NCI-H748 (cell line): Measurements from ENCODE around the gene AQP6.
A peak's percentile ranks its signal among the peaks of the same experiment; 100 is the strongest.

Source experiments
- DNase-seq: peaks from one replicate; lab custom pipeline; 2025; ENCODE audit not compliant: unreplicated experiment; lab: John Stamatoyannopoulos, UW

The AQP6 gene

DNA sequence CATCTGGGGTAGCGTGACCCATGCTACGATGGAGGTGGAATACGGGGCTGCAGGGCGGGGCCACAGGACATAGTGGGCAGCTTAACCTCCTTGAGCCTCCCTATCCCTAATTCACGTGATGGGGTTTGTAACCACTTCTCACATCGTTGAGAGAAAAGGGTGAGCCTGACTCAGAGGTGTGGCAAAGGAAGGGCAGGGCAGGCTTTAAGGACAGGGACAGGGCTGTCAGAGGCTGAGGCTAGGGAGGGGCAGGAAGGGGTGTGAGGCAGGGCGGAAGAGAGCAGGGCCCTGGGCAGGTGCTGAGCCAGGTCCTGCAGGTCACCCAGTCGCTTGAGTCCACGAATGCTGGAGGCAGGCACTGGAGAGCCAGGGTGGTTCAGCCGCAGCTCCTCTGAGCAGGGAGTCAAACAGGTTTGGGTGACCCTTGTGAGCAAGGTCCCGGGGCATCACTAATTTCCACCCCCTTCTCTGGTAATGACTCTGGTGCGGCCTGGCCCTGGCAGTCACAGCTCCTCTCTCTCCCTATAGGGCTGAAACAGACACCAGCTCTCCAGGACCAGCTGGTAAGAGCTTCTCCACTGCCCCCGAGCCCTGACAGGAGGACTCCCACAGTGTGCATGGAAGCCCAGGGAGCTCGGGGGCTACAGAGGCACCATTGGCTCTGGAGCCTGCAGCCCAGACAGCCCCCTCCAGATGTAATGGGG is 29.7 kb upstream of the AQP6 start:
- no peak for DNase-seq

DNA sequence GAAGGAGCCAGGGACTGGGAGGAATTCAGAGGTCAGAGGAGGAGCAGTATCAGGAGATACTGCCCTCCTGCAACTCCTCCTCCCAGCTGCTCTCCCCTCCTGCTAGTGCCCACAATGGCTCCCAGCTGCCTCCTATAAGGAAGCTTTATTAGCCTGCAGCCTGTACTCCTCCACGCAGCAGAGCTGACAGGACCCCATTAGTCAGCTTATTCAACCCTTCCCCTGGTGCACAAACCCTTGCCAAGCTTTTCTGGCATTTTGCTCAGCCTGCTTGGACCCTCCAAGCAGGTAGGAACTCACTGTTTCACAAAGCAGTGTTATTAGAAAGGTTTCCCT is 29.2 kb upstream of the AQP6 start:
- DNase-seq, result no peak

DNA sequence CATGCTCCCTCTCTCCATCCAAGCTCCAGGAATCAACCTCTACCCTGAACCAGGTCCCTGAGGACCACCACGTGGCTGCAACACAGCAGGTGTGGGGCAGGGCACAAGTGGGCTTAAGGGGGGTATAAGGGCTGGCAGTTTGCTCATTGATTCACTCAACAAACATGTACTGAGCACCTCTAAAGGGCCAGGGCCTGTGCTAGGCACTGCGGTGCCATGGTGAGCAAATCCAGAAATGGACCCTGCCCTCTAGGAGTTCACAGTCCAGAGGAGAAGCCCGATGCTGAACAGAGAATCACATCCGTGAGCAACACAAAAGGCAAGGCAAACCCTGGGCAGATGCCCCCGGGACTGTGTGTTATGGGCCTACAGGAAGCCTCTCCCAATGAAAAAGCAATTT is 28.7 kb upstream of the AQP6 start:
- DNase-seq, result no peak

DNA sequence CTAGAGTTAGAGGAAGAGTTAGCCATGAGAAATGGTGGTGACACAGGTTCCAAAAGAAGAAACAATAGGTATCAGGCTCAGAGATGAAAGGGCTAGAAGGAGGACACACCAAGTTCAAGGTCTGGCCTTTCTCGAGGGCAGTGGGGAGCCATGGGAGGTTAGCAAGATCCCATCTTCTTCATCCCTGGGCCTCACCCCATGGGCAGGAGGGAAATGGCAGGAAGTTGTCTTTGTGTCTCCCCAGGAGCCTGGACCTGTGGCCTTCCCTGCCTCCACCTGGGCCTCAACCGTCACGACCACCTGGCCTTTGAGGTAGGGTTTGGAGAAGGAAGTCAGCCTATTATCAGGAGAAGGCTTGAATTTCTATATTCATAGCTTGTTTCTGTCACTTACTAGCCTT is 28.0 kb upstream of the AQP6 start:
- DNase-seq, result no peak

DNA sequence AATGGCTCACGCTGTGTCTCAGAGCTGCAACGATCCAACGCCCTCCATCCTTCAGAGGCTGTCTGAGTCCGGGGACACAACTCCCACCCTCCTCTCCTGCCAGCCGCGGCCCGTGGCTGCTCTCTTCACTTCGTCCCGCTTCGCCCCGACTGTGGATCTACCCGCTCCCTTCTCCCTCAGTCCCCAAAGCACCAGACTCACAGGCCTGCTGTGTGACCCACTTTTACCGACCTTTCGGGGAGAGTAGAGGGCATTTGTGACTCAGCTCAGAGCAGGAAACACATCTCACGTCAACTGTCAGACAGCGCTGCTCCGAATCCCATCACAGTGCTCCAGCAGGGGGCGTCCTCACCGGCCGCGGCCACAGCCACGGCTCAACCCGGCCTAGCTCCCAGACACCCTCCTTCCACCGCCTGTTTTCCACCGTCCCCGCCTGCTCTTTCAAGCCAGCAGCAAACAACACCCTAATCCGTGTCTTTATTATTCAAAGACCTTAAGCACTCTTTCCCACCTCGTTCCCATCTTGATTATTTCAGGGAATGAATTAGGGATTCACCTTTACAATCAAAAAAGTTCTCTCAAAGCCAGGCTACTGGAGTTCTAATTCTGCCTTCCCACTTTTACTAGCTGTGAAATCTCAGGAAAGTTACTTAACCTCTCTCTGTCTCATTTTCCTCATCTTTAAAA is 27.2 kb upstream of the AQP6 start:
- peak; percentile 49 for DNase-seq

DNA sequence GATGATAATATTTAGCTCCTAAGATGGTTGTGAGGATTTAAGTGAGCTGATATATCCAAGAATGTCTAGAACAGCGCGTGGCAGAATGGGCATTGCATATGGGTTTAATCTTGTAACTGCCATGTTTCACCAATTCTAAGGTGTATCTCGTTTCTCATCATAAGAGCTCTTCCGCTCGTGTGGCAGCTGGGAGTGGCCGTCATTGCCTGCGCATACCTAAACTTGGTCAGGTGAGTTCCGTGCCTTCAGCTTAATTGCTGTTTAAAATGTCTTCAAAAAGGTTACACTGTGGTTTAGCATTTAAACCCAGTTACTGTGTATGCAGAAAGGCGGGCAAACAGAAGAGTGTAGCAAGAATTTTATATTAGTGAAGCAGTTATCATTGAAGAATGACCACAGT is 26.7 kb upstream of the AQP6 start:
- no peak for DNase-seq

DNA sequence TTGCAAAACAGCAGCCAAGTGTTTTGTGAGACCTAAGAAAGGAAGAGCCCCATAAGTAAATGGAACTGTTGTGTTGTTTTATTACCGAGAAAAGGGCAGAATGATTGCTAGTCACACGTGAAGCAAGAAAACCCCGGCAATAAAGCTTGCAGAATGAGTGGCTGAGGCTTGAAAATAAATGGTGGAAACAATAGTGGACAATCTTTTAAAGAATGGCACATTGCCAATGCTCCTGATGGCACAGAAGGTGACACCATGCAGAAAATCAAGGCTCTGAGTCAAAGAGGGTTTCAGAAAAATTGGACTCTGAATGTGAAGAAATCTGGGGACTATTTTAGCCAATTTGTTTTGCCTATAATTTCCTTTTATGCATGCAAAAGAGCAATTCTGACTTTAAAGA is 26.2 kb upstream of the AQP6 start:
- no peak for DNase-seq

DNA sequence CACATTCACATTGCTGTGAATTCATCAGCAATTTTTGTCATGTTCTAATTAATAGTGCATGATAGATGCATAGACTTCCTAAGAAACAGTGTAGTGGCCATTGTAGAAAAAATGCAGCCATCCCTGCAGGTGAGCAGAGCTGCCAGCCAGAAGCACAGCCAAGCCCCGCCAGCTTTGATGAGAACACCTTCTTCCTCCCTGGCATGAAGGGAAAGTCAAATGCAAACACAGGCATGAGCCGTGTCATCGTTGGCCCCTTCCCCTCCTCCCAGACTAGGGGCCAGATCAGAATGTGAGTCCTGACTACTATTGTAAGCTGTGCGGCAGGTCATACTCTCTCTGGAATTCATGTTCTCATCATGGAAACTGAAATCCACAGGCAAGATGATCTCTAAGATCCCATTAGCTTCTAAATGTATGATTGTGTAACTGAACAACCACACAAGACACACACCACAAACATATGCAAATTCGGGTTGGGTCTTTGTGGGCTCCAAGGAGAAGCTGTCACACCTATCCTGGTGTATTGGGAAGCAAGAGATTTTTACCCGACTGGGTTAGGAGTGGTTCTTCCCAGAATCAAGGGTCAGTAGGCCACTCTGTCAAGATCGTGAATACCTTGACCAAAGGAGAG is 25.0 kb upstream of the AQP6 start:
- DNase-seq, result no peak

DNA sequence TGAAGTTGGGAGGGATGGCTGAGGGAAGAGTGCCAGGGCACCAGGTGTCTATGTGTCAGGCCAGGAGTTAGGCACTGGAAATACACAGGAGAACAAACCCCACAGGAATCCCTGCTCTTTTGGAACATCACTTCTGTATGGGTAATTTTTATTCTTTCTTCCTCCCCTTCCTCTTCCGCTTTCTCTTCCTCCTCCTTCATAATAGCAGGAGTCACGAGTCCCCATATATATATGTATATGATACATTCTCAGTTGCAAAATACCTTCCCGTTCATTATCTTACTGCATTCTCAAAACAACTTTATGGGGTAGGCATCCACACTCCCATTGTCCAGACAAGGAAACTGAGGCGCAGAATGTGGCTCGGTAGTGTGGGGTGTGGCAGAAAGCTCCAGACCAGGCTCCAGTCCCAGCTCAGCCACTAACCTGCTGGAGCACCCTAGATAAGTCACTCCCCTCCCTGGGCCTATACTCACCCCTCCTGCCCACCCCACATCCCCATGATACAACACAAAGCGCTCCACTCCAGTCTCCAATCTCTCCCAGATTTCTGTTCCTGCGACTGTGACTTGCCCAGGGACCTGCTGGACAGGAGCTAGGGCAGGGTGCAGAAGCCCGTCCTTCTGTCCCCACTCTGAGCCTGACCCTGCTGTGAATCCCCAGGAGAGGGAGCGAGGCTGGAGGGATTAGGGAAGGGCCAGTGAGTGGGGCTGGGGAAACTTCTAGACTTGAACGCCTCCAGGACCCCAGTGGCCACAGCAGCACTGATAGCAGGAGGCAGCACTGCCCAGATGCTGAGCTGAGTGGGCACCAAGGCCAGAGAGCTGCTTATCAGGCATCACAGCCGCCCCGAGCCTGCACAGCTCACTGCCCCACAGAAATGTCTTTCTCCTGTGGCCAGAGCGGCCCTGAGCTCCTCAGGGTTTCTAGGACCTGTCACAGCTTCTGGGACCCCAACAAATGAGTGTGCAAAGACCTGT is 23.6 kb upstream of the AQP6 start:
- no peak for DNase-seq

DNA sequence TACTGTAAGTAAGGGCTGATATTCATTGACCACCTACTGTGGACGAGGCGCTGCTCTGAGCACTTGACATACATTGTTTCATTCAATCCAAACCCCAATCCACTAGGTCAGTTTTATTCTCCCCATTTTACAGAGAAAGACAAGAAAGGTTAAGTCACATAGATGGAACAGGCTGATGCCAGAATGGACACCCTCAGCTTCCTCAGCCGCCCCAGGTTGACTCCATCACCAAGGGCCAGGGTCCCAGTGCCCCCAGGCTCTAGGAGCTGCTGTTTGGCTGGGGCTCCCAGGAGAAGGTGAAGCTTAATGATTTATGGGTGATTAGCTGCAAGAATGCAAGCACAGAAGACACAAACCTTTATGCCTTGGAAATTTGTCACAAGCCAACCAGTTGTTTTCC is 22.9 kb upstream of the AQP6 start:
- DNase-seq, result no peak

DNA sequence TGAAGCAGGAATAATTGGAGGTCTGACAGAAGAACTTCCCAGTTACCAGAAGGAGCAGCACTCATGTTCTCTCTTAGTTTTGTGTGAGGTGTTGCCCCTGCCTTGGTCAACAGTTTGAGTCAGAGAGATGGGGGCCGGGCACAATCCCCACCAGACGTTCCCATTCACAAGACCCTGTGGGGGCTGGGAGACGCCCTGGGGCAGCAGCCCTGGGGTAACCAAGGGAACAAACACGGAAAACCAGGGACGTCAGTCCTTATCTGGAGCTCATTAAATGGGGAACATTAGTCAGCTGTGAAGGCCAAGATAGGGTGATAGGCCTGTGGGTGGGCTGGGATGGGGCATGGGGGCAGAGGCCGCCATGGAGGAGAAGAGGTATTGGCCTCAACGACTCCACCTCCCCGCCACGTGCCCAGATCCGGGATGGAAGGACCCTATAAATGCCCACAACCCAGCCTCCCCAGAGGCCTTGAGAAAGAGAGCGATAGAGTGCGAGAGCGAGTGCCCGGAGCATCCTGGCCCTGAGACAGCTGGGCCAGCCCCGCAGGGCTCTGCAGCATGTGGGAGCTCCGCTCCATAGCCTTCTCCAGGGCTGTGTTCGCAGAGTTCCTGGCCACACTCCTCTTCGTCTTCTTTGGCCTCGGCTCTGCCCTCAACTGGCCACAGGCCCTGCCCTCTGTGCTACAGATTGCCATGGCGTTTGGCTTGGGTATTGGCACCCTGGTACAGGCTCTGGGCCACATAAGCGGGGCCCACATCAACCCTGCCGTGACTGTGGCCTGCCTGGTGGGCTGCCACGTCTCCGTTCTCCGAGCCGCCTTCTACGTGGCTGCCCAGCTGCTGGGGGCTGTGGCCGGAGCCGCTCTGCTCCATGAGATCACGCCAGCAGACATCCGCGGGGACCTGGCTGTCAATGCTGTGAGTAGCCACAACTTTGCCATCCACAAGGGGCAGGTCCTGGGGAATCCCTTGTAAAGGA is 22.2 kb upstream of the AQP6 start, which contains the start of gene AQP2:
Gene AQP2, plus strand, starts transcription at position 465 of the 979 bp plus-strand sequence. Its CDS starts 94 bp downstream, at position 559.
- DNase-seq, result no peak

DNA sequence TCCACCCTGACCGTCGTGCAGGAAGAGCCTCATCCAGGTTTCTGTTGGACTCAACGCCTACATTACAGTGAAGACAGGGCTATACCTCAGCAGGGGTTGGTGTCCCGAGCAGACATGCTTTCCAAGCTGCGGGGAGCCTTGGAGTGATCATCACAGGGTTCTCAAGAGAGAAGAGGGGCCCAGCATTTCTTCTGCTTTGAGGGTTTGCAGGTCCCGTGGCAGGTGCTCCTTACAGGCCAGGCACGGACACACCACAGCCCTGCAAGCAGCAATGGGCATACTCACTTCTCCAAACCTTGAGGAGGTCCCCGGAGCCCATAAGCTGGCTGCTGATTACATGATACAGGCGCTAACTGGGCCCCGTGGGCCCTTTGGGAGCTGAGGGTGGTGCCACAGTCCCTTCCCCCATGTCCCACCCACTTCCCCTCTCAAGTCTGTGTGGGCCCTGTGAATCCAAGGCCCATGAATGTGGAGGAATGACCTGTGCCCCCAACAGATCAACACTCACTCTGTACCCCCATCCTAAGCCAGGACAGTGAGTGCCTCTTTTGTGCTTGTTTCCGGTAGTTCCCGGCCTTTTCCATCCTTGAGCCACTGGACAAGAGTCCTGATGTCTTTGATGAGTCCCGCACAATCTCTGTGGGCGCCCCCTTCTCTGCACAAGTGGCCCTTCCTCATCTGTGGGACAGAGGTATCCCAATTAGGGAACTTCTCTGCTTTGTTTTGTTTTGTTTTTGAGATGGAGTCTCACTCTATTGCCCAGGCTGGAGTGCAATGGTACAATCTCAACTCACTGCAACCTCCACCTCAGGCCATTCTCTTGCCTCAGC is 21.1 kb upstream of the AQP6 start:
- DNase-seq, result no peak

DNA sequence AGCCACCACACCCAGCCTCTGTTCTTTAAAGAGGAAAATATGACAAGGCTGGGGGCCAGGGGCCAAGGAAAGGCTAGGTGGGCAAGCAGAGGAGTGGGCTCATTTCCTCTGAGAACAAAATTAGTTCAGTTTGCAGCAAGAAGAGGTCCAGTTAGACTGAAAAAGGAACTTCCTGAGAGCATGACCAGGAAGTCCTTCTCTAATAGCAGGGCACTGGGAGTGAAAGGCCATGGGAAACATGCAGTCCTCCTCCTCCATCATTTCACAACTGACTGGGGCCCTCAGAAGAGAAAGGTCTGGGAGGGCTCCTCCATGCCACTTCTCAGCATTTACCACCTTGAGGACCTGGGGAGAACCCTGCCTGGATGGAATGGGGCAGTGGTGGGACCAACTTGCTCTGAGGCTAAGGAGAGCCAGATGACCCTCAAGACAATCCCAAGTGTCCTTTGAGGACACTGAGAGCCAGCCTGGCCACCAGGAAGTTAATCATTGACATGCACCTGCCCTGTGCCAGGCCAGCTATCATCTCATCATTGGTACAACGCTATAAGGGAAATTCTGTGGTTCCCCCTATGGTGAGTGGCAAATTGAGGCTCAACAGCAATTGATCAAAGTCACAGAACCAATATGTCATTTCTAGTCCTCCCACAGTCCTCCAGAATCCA is 20.2 kb upstream of the AQP6 start:
- DNase-seq, result no peak

DNA sequence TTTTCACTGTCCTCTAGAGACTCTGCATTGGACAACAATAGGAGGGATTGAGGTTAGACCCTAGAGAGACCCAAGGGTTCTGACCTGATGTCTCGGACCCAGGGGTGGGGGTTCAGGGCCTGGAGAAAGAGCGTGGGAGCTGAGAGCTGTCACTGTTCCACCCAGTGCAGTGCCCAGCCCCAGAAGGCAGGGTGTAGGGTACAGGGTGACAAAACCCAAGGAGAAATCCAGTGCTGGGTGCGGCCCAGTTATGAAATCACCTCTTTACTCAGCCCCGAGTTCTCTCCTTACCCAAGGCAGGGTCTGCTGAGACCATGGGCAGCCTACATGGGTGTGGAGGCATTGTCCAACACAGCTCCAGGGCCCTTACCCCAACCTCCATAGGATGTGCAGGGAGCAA is 19.6 kb upstream of the AQP6 start:
- DNase-seq, result no peak

DNA sequence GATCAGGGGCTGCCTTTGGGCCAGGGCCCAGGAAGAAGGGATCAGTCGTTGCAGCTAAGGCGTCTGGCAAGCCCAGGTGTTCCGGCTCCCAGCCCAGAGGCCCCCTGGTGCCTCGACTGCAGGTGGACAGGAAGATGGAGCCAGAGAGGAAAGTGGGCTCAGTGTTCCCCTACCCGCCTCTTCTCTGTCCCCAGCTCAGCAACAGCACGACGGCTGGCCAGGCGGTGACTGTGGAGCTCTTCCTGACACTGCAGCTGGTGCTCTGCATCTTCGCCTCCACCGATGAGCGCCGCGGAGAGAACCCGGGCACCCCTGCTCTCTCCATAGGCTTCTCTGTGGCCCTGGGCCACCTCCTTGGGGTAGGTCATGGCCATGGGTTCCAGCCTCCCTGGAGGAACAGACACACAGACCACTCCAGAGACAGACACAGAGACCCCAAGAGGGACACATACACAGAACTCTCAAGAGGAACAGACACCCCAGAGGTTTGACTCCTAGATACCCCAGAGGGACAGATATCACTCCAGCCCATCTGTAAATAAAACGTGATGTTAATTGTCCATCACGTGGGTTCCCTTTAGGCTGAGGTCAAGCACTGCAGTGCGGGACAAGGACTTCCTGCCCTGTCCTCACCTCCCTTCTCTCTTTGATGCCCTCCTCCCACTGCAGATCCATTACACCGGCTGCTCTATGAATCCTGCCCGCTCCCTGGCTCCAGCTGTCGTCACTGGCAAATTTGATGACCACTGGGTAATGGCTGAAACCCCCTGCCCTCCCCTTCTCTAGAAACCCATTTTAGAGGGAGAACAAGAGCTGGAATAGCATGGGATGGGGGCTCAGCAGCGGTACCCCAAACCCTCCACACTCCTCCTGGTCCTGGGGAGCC is 18.5 kb upstream of the AQP6 start:
- DNase-seq, result no peak

DNA sequence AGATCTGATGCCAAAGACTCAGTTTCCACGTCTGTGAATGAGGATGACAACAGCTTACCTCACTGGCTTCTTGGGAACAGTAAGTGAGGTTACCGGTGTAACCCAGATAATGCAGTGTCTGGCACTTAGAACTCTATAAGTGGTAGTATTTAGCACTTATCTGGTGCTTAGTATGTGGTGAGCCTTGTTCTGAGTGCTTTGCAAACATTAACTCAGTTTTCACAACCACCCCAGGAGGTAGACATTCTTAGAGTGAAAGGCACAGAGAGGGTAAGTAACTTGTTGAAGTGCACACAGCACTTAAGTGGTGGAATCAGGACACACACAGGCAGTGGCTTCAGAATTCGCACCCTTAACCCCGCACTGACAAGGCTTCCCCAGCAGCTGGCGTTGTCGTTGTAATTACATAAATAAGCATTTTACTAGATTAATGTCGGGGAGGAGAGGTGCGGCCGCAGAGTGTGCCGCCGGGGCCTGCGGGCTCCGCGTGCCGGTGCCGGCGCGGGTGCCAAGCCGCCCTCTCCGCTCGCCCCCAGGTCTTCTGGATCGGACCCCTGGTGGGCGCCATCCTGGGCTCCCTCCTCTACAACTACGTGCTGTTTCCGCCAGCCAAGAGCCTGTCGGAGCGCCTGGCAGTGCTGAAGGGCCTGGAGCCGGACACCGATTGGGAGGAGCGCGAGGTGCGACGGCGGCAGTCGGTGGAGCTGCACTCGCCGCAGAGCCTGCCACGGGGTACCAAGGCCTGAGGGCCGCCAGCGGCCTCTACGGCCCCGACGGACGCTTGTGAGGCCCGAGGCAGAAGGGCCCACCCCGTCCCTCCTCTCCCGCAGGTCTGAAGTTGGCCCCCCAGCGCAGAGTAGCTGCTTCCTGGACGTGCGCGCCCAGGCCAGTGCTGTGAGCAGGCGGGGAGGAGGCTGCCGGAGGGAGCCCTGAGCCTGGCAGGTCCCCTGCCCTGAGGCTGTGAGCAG is 17.6 kb upstream of the AQP6 start:
- DNase-seq, result no peak
